GM23338 (cell line): Measurements from ENCODE around the gene KRTAP12-4. TPM values are rescaled to one million over a fixed set of nuclear protein-coding genes. Genes with fewer than 3 reads are reported as not detected.
"Not testable (repeated sequence)": the region's sequence is repeated elsewhere in the genome, so short reads cannot be mapped to it uniquely, and the experiment has no call there.

Experiments
- ATAC-seq: fragments of 200-7000 bp; cut with Tn5 transposase; 3 replicates; pipeline ENCODE4 v1.9.1; 2020
- DNase-seq: peaks from one replicate; pipeline ENCODE4 v3.0.0-alpha.2; 2015; ENCODE audit warnings: low spot score
- H2AFZ ChIP-seq: fragments of 200-600 bp; sonication (generic); 2 replicates; pipeline ENCODE4 v1.8.0; 2016; ENCODE audit warnings: antibody characterized with exemption, mild to moderate bottlenecking, moderate library complexity
- H3F3A ChIP-seq: fragments of 200-600 bp; sonication (generic); replicated peaks from 2 replicates; pipeline ENCODE4 v1.8.0; 2017; ENCODE audit warnings: antibody characterized with exemption, mixed run types, low read depth
- H3K27ac ChIP-seq: fragments of 200-600 bp; sonication (generic); 2 replicates; pipeline ENCODE4 v1.6.1; 2016; ENCODE audit warnings: low read depth
- H3K27me3 ChIP-seq: fragments of 200-600 bp; sonication (generic); 2 replicates; pipeline ENCODE4 v1.8.0; 2016; ENCODE audit warnings: mild to moderate bottlenecking, mixed run types, moderate library complexity; ENCODE audit not compliant: insufficient read depth
- H3K36me3 ChIP-seq: fragments of 200-600 bp; sonication (generic); 2 replicates; pipeline ENCODE4 v1.8.0; 2016; ENCODE audit warnings: mild to moderate bottlenecking; ENCODE audit not compliant: insufficient read depth
- H3K4me1 ChIP-seq: fragments of 200-600 bp; sonication (generic); 2 replicates; pipeline ENCODE4 v1.8.0; 2016; ENCODE audit warnings: mild to moderate bottlenecking, moderate library complexity; ENCODE audit not compliant: insufficient read depth
- H3K4me2 ChIP-seq: fragments of 200-600 bp; sonication (generic); 2 replicates; pipeline ENCODE4 v1.7.1; 2017; ENCODE audit warnings: mixed run types
- H3K4me3 ChIP-seq: fragments of 200-600 bp; sonication (generic); 2 replicates; pipeline ENCODE4 v1.6.1; 2016; ENCODE audit warnings: mixed run types
- H3K79me2 ChIP-seq: fragments of 200-600 bp; sonication (generic); replicated peaks from 2 replicates; pipeline ENCODE4 v1.8.0; 2017; ENCODE audit warnings: mild to moderate bottlenecking; ENCODE audit not compliant: insufficient read depth
- H3K9me2 ChIP-seq: fragments of 200-600 bp; sonication (generic); 2 replicates; pipeline ENCODE4 v1.8.0; 2017; ENCODE audit not compliant: insufficient read depth
- H4K20me1 ChIP-seq: fragments of 200-600 bp; sonication (generic); replicated peaks from 2 replicates; pipeline ENCODE4 v1.8.0; 2017; ENCODE audit warnings: mild to moderate bottlenecking; ENCODE audit not compliant: insufficient read depth
- H3K27ac Mint-ChIP-seq: 2 replicates; pipeline ENCODE4 v1.8.0; 2020; ENCODE audit warnings: inconsistent platforms, mild to moderate bottlenecking, moderate library complexity, mixed read lengths
- H3K27me3 Mint-ChIP-seq: 3 replicates; pipeline ENCODE4 v1.8.0; 2022; ENCODE audit warnings: low read depth, mild to moderate bottlenecking, moderate library complexity, mixed read lengths, inconsistent platforms; ENCODE audit not compliant: insufficient read depth, poor library complexity
- H3K36me3 Mint-ChIP-seq: 3 replicates; pipeline ENCODE4 v1.8.0; 2021; ENCODE audit warnings: low read depth, mild to moderate bottlenecking, inconsistent platforms, moderate library complexity, mixed read lengths
- H3K4me1 Mint-ChIP-seq: 3 replicates; pipeline ENCODE4 v1.8.0; 2020; ENCODE audit warnings: mild to moderate bottlenecking, inconsistent platforms, mixed read lengths
- H3K4me3 Mint-ChIP-seq: 3 replicates; pipeline ENCODE4 v1.8.0; 2021; ENCODE audit warnings: moderate library complexity, mild to moderate bottlenecking, inconsistent platforms, mixed read lengths
- H3K9me3 Mint-ChIP-seq: 3 replicates; pipeline ENCODE4 v1.8.0; 2020; ENCODE audit warnings: moderate library complexity, mild to moderate bottlenecking, inconsistent platforms, mixed read lengths
- CREB1 ChIP-seq: fragments of 250-450 bp; sonication (Bioruptor Pico); IDR thresholded peaks from 2 replicates; pipeline ENCODE4 v1.5.0; 2020; ENCODE audit warnings: low read depth, mild to moderate bottlenecking, moderate library complexity
- CTCF ChIP-seq, 2 experiments: fragments of 200-600 bp in 1 of 2; sonication (generic) in 1 of 2; conservative IDR thresholded peaks; 2 replicates each; pipeline versions ENCODE4 v1.5.1 to v1.6.1; 2016 to 2017; ENCODE audit warnings: antibody characterized with exemption in 2 of 2, low read depth in 2 of 2, mild to moderate bottlenecking in 2 of 2, moderate library complexity in 1 of 2
- ETS1 ChIP-seq: IDR thresholded peaks from 2 replicates; pipeline ENCODE4 v1.6.1; 2016; ENCODE audit warnings: antibody characterized with exemption
- EZH2phosphoT487 ChIP-seq: fragments of 200-600 bp; sonication (generic); IDR thresholded peaks from one replicate; pipeline ENCODE4 v1.8.1; 2018; ENCODE audit warnings: antibody characterized with exemption; ENCODE audit not compliant: unreplicated experiment
- JUNB ChIP-seq: IDR thresholded peaks from one replicate; pipeline ENCODE4 v1.6.1; 2016; ENCODE audit warnings: antibody characterized with exemption; ENCODE audit not compliant: unreplicated experiment
- NANOG ChIP-seq: IDR thresholded peaks from 2 replicates; pipeline ENCODE4 v1.6.1; 2016; ENCODE audit warnings: antibody characterized with exemption, borderline replicate concordance
- POLR2AphosphoS5 ChIP-seq: IDR thresholded peaks from 2 replicates; pipeline ENCODE4 v1.6.1; 2016; ENCODE audit warnings: antibody characterized with exemption, low read depth
- STAT1 ChIP-seq: IDR thresholded peaks from one replicate; pipeline ENCODE4 v1.6.1; 2016; ENCODE audit warnings: antibody characterized with exemption; ENCODE audit not compliant: unreplicated experiment
- ZNF114 ChIP-seq: fragments of 250-450 bp; sonication (Bioruptor Pico); IDR thresholded peaks from 2 replicates; pipeline ENCODE4 v1.5.0; 2020; ENCODE audit warnings: mild to moderate bottlenecking, moderate library complexity
- ZNF331 ChIP-seq: fragments of 250-450 bp; sonication (Bioruptor Pico); IDR thresholded peaks from 2 replicates; pipeline ENCODE4 v1.5.0; 2020; ENCODE audit warnings: low read depth, mild to moderate bottlenecking, moderate library complexity
- polyA plus RNA-seq: library from polyadenylated mRNA; unstranded; fragments of >200 nt; fragmentation: Nextera tagmentation; extraction: Ambion mirVana; gene quantifications from 2 replicates; pipeline ENCODE4 v1.2.1, GENCODE V29; 2016
- total RNA-seq: library from RNA; depleted of rRNA; stranded (reverse); fragments of >200 nt; shearing (Covaris generic); gene quantifications from 2 replicates; pipeline ENCODE4 v1.2.3, GENCODE V29; 2014
- TF ChIP-seq, protein P1 (sequence below): IDR thresholded peaks from one replicate; pipeline ENCODE4 v1.6.1; 2018; ENCODE audit warnings: antibody characterized with exemption; ENCODE audit not compliant: unreplicated experiment

Gene KRTAP12-4
- total and polyA plus RNA-seq, 2 experiments from 2014 or later: not detected

- TF ChIP-seq CTCF (conservative IDR thresholded peaks at IDR 0.05; ENCODE audit: low read depth in 2 of 2) (no peak), ZNF114 (CRISPR knock-in tag) (no peak), ETS1 (no peak), ZNF331 (CRISPR knock-in tag) (no peak), EZH2phosphoT487 (no peak)
Observed at GRCh38 chr21:44691686-44692085, 37.2 kb upstream of the KRTAP12-4 start (continued).

GRCh38 chr21:44689740-44690139, 35.3 kb upstream of the KRTAP12-4 start:
- not testable (repeated sequence) for DNase-seq, H3K4me3 ChIP-seq, H3K4me1 ChIP-seq, ATAC-seq, H3K27ac Mint-ChIP-seq, H4K20me1 ChIP-seq, H3K36me3 ChIP-seq, H3F3A ChIP-seq, H2AFZ ChIP-seq, H3K9me2 ChIP-seq, H3K27me3 ChIP-seq, H3K79me2 ChIP-seq, H3K27ac ChIP-seq, H3K4me2 ChIP-seq, H3K4me3 Mint-ChIP-seq
- Mint-ChIP-seq H3K36me3 (peaks cover 17% of the 10 kb centered on the region; the same call in 1 of the 3 replicates), H3K4me1 (peaks cover 24% of the 10 kb centered on the region), H3K27me3 (peaks cover 13% of the 10 kb centered on the region), H3K9me3 (peaks cover 17% of the 10 kb centered on the region; the same call in 2 of the 3 replicates)

DNA sequence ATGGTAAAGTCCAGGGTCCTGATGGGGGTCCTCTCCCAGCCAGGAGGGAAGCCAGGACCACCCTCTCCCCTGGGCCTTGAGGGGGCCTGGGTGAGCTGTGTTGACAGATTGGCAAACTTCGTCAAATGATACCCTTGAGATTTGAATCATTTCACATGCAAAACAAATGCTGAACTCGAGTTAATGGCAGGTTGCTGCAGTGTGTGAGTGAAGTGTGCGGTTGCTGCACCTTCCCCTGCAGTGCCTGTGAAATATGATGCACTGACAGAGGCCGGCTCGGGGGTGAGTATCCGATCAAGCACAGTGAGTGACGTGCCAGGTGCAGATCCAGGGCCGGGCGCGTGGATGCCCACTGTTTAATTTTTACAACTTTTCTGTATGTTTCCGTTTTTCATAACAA, 33.2 kb upstream of the KRTAP12-4 start:
- no peak overlapping the region for H3K4me2 ChIP-seq
- H3K9me2 ChIP-seq: no peaks in the 10 kb centered on the region
- Mint-ChIP-seq H3K9me3 (peaks cover 7% of the 10 kb centered on the region), H3K36me3 (peaks cover 4% of the 10 kb centered on the region; the same call in 1 of the 3 replicates), H3K4me1 (peaks cover 24% of the 10 kb centered on the region), H3K27ac (no peak overlapping the region), H3K27me3 (peaks cover 16% of the 10 kb centered on the region), H3K4me3 (no peak overlapping the region)
- peaks cover 6% of the 10 kb centered on the region for H3K4me1 ChIP-seq
- no peaks in the 10 kb centered on the region for H3K36me3 ChIP-seq
- H3K27ac ChIP-seq: no peak overlapping the region
- DNase-seq (no peak), ATAC-seq (no peak)
- no peak overlapping the region for H3K4me3 ChIP-seq
- H3F3A ChIP-seq: 0 out of 2 replicates have a peak, but pooled peaks cover 4% of the 10 kb centered on the region
- no peak overlapping the region for H2AFZ ChIP-seq
- no peaks in the 10 kb centered on the region for H4K20me1 ChIP-seq
- no peaks in the 10 kb centered on the region for H3K27me3 ChIP-seq
- H3K79me2 ChIP-seq: no peaks in the 10 kb centered on the region
- no peak for TF ChIP-seq NANOG
- no peak for TF ChIP-seq CTCF (conservative IDR thresholded peaks at IDR 0.05; ENCODE audit: low read depth in 2 of 2)
- TF ChIP-seq ETS1: no peak
- TF ChIP-seq, protein P1, sequence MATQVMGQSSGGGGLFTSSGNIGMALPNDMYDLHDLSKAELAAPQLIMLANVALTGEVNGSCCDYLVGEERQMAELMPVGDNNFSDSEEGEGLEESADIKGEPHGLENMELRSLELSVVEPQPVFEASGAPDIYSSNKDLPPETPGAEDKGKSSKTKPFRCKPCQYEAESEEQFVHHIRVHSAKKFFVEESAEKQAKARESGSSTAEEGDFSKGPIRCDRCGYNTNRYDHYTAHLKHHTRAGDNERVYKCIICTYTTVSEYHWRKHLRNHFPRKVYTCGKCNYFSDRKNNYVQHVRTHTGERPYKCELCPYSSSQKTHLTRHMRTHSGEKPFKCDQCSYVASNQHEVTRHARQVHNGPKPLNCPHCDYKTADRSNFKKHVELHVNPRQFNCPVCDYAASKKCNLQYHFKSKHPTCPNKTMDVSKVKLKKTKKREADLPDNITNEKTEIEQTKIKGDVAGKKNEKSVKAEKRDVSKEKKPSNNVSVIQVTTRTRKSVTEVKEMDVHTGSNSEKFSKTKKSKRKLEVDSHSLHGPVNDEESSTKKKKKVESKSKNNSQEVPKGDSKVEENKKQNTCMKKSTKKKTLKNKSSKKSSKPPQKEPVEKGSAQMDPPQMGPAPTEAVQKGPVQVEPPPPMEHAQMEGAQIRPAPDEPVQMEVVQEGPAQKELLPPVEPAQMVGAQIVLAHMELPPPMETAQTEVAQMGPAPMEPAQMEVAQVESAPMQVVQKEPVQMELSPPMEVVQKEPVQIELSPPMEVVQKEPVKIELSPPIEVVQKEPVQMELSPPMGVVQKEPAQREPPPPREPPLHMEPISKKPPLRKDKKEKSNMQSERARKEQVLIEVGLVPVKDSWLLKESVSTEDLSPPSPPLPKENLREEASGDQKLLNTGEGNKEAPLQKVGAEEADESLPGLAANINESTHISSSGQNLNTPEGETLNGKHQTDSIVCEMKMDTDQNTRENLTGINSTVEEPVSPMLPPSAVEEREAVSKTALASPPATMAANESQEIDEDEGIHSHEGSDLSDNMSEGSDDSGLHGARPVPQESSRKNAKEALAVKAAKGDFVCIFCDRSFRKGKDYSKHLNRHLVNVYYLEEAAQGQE: no peak
- TF ChIP-seq ZNF331 (CRISPR knock-in tag): no peak
- no peak for TF ChIP-seq JUNB
- no peak for TF ChIP-seq POLR2AphosphoS5
- no peak for TF ChIP-seq STAT1
- TF ChIP-seq ZNF114 (CRISPR knock-in tag): no peak
- TF ChIP-seq CREB1 (CRISPR knock-in tag): no peak
